Measurements from ENCODE around the gene SLC35A5.

The SLC35A5 gene

GRCh38 chr3:112582244-112582874 is 20.5 kb downstream of the SLC35A5 start:
- Histone ChIP-seq H3K9me3 (no peaks in the 10 kb centered on the region), H3K4me1 (no peaks in the 10 kb centered on the region), H3K4me3 (ENCODE audit: low read depth, low read length) (no peak overlapping the region), H3K36me3 (no peaks in the 10 kb centered on the region; the same call in 1 of the 2 replicates), H3K27me3 (no peaks in the 10 kb centered on the region)
- TF ChIP-seq CTCF (IDR thresholded peaks at IDR 0.05; ENCODE audit: low read depth, low read length), result peak; percentile 79
- DNase-seq, result peak; percentile 42

GRCh38 chr3:112583105-112583504 is 21.3 kb downstream of the SLC35A5 start:
- no peaks in the 10 kb centered on the region for H3K27me3 ChIP-seq
- TF ChIP-seq CTCF (IDR thresholded peaks at IDR 0.05; ENCODE audit: low read depth, low read length), result no peak
- H3K4me1 ChIP-seq, result no peaks in the 10 kb centered on the region
- H3K9me3 ChIP-seq, result no peaks in the 10 kb centered on the region
- no peak overlapping the region for H3K4me3 ChIP-seq (ENCODE audit: low read depth, low read length)
- no peaks in the 10 kb centered on the region; the same call in 1 of the 2 replicates for H3K36me3 ChIP-seq
- no peak for DNase-seq

GRCh38 chr3:112585782-112586181 is 23.9 kb downstream of the SLC35A5 start:
- Histone ChIP-seq H3K27me3 (no peaks in the 10 kb centered on the region), H3K9me3 (no peaks in the 10 kb centered on the region), H3K4me3 (ENCODE audit: low read depth, low read length) (no peak overlapping the region), H3K36me3 (no peaks in the 10 kb centered on the region; the same call in 1 of the 2 replicates), H3K4me1 (no peaks in the 10 kb centered on the region)
- no peak for TF ChIP-seq CTCF (IDR thresholded peaks at IDR 0.05; ENCODE audit: low read depth, low read length)
- no peak for DNase-seq

- no peak for DNase-seq
- Histone ChIP-seq H3K9me3 (no peaks in the 10 kb centered on the region), H3K27me3 (no peaks in the 10 kb centered on the region), H3K4me1 (no peaks in the 10 kb centered on the region), H3K36me3 (no peaks in the 10 kb centered on the region; the same call in 1 of the 2 replicates), H3K4me3 (ENCODE audit: low read depth, low read length) (no peak overlapping the region)
- no peak for TF ChIP-seq CTCF (IDR thresholded peaks at IDR 0.05; ENCODE audit: low read depth, low read length)
Measured at GRCh38 chr3:112587336-112587735, 25.5 kb downstream of the SLC35A5 start.

GRCh38 chr3:112593258-112593657 is 31.4 kb downstream of the SLC35A5 start:
- TF ChIP-seq CTCF (IDR thresholded peaks at IDR 0.05; ENCODE audit: low read depth, low read length), result no peak
- no peaks in the 10 kb centered on the region for H3K9me3 ChIP-seq
- no peak overlapping the region for H3K4me3 ChIP-seq (ENCODE audit: low read depth, low read length)

GRCh38 chr3:112594856-112595255 is 33.0 kb downstream of the SLC35A5 start:
- Histone ChIP-seq H3K9me3 (no peaks in the 10 kb centered on the region), H3K4me3 (ENCODE audit: low read depth, low read length) (no peak overlapping the region), H3K36me3 (no peaks in the 10 kb centered on the region), H3K4me1 (no peaks in the 10 kb centered on the region), H3K27me3 (no peaks in the 10 kb centered on the region)
- no peak for DNase-seq
- no peak for TF ChIP-seq CTCF (IDR thresholded peaks at IDR 0.05; ENCODE audit: low read depth, low read length)

More at GRCh38 chr3:112593258-112593657, 31.4 kb downstream of the SLC35A5 start:
- DNase-seq, result no peak
- H3K27me3 ChIP-seq, result no peaks in the 10 kb centered on the region
- no peaks in the 10 kb centered on the region for H3K36me3 ChIP-seq
- no peaks in the 10 kb centered on the region for H3K4me1 ChIP-seq
